Measurements from ENCODE around the gene ARMC3.
"Not testable (repeated sequence)": the region's sequence is repeated elsewhere in the genome, so short reads cannot be mapped to it uniquely, and the experiment has no call there.

The ARMC3 gene

DNA sequence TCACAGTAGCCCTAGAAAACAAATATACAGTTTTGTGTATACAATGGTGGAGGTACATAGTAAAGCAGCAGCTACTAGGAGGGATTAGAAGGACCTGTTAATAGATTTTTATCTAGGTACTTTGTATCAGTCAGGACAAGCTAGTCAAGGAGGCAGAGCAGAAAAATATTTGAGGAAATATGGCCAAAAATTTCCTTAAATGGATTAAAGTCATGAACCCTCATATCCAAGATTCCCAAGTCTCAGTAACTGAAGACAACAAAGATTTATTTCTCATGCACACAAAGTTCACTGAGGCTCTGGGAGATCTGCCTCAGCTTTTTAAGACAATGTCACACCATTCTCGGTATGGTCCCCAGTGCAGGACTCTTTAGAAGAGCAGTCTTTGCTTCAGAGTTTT is 28.1 kb upstream of the ARMC3 start:
- no peak for DNase-seq (ENCODE audit: low read depth)

DNA sequence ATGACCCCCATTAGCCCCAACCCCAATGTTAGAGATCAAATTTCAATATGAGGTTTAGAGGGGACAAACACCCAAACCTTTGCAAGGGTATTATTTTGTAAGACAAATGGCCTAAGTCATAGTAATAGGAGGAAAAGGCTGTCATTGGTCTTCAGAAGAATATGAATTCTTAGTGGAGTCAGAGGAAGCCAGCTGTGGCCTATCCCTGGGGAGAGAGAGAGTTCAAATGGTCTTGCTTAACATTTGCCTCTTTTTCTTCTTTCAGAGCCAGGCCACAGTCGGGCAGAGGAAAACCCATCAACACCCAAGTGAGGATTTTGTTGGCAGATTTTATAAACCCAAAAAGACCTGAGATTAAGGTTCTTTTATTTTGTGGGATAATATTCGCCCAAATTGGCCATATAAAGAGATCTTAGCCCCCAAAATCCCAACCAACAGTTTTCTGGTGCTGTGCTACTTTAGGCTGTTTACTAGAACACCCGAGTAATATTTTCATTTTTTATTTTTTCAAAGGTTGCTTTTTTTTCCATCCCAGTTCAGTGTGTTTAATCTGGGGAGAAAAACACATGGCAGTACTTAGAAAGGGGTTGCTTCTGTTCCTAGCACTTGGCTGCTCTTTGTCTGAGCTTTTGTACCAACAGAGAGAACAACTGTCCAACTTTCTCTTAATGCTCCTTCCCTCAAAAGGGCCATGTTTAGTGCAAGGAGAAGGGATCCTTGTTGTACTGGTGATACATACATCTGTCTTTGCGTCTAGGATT is 26.8 kb upstream of the ARMC3 start:
- no peak overlapping the region for H3K4me3 ChIP-seq (ENCODE audit: low read depth, low read length)
- no peak for DNase-seq (ENCODE audit: low read depth)
- TF ChIP-seq, protein P1, sequence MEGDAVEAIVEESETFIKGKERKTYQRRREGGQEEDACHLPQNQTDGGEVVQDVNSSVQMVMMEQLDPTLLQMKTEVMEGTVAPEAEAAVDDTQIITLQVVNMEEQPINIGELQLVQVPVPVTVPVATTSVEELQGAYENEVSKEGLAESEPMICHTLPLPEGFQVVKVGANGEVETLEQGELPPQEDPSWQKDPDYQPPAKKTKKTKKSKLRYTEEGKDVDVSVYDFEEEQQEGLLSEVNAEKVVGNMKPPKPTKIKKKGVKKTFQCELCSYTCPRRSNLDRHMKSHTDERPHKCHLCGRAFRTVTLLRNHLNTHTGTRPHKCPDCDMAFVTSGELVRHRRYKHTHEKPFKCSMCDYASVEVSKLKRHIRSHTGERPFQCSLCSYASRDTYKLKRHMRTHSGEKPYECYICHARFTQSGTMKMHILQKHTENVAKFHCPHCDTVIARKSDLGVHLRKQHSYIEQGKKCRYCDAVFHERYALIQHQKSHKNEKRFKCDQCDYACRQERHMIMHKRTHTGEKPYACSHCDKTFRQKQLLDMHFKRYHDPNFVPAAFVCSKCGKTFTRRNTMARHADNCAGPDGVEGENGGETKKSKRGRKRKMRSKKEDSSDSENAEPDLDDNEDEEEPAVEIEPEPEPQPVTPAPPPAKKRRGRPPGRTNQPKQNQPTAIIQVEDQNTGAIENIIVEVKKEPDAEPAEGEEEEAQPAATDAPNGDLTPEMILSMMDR (conservative IDR thresholded peaks at IDR 0.05; ENCODE audit: low read depth, low read length): no peak

More for the DNA sequence above, 28.1 kb upstream of the ARMC3 start:
- TF ChIP-seq, protein P1 (conservative IDR thresholded peaks at IDR 0.05; ENCODE audit: low read depth, low read length): no peak
- no peak overlapping the region for H3K4me3 ChIP-seq (ENCODE audit: low read depth, low read length)

DNA sequence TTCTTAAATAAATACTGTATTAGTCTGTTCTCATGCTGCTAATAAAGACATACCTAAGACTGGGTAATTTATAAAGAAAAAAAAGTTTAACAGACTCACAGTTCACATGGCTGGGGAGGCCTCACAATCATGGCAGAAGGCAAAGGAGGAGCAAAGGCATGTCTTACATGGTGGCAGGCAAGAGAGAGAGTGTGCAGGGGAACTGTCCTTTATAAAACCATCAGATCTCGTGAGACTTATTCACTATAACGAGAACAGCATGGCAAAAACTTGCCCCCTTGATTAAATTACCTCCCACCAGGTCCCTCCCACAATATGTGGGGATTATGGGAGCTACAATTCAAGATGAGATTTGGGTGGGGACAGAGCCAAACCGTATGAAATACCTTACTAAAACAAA is 25.7 kb upstream of the ARMC3 start:
- not testable (repeated sequence) for DNase-seq (ENCODE audit: low read depth); H3K4me3 ChIP-seq (ENCODE audit: low read depth, low read length)

DNA sequence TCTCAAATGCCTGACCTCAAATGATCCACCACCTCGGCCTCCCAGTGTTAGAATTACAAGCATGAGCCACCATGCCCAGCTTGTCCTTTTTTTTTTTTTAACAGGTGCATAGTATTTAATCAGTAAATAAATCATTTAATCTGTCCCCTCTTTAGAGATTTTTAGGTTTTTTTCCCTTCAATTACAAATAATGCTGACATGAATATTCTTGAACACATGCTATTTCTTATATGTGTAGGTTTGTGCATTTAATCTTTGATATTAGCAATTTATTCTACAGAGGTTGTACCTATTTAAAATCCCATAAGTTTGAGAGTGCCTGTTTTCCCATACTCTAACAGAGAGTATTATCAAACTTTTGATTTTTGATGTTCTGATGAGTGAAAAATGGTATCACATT is 24.2 kb upstream of the ARMC3 start:
- TF ChIP-seq, protein P1 (conservative IDR thresholded peaks at IDR 0.05; ENCODE audit: low read depth, low read length): no peak
- no peak for DNase-seq (ENCODE audit: low read depth)
- no peak overlapping the region for H3K4me3 ChIP-seq (ENCODE audit: low read depth, low read length)

DNA sequence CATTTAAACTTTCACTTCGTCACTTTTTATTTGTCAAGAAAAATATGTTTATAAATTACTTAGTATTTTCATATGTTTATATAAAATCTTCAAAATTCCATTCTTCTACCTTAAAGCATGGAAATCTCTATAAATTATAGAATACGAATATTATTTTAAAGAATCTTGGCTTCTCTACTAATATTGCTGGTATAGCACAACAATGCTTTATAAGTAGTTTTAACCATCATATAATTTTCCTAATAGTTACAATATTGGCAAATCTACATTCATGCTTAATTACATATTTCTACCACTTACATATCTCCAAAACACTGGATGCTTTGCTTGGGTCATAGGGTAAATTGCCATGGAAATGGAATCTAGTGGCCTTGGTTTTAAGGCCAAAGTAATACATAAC is 21.1 kb upstream of the ARMC3 start:
- H3K4me3 ChIP-seq (ENCODE audit: low read depth, low read length): no peak overlapping the region
- no peak for DNase-seq (ENCODE audit: low read depth)
- TF ChIP-seq, protein P1 (conservative IDR thresholded peaks at IDR 0.05; ENCODE audit: low read depth, low read length): no peak

DNA sequence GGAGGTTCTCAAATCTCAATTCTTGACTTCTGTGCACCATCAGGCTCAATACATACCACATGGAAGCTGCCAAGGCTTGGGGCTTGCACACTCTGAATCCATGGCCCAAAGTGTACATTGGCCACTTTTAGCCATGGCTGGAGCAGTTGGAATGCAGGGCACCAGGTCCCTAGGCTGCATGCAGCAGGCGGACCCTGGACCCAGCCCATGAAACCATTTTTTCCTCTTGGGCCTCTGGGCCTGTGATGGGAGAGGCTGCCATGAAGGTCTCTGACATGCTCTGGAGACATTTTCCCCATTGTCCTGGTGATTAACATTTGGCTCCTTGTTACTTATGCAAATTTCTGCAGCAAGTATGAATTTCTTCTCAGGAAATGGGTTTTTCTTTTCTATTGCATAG is 19.0 kb upstream of the ARMC3 start:
- no peak overlapping the region for H3K4me3 ChIP-seq (ENCODE audit: low read depth, low read length)
- TF ChIP-seq, protein P1 (conservative IDR thresholded peaks at IDR 0.05; ENCODE audit: low read depth, low read length): no peak
- no peak for DNase-seq (ENCODE audit: low read depth)

DNA sequence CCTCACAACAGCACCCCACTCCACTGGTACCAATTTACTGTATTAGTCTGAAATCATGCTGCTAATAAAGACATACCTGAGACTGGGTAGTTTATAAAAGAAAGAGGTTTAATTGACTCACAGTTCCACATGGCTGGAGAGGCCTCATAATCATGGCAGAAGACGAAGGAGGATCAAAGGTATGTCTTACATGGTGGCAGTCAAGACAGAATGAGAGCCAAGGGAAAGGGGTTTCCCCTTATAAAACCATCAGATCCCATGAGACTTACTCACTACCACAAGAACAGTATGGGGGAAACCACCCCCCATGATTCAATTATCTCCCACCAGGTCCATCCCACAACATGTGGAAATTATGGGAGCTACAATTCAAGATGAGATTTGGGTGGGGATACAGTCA is 18.2 kb upstream of the ARMC3 start:
- DNase-seq (ENCODE audit: low read depth); H3K4me3 ChIP-seq (ENCODE audit: low read depth, low read length): not testable (repeated sequence)

DNA sequence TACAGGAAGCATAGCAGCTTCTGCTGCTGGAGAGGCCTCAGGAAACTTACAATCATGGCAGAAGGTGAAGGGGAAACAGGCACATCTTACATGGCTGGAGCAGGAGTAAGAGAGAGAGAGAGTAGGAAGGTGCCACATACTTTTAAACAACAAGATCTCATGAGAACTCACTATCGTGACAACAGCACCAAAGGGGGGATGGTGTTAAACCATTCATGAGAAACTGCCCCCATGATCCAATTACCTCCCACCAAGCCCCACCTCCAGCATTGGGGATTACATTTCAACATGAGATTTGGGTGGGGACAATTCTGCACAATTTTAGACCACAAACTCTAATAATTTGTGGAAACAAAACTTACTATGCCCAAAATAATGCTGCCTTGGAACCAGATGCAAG is 16.8 kb upstream of the ARMC3 start:
- H3K4me3 ChIP-seq (ENCODE audit: low read depth, low read length): no peak overlapping the region
- no peak for DNase-seq (ENCODE audit: low read depth)
- TF ChIP-seq, protein P1 (conservative IDR thresholded peaks at IDR 0.05; ENCODE audit: low read depth, low read length): no peak

Data from choroid plexus epithelial cell (primary cell).